Epithelial cell of proximal tubule (primary cell): ENCODE data around the gene BHLHA15. TPM values are rescaled to one million over a fixed set of nuclear protein-coding genes. Genes with fewer than 3 reads are reported as not detected.
"Not testable (repeated sequence)": the region's sequence is repeated elsewhere in the genome, so short reads cannot be mapped to it uniquely, and the experiment has no call there.

ENCODE experiments used
- DNase-seq: peaks from one replicate; pipeline ENCODE4 v3.0.0-alpha.2; 2011; ENCODE audit warnings: low read depth
- H3K4me3 ChIP-seq: 2 replicates; pipeline ENCODE4 v1.5.1; 2011; ENCODE audit warnings: low read depth, mild to moderate bottlenecking, low read length
- total RNA-seq: library from RNA; depleted of rRNA; stranded (reverse); fragments of >200 nt; gene quantifications from 2 replicates; pipeline ENCODE4 v1.2.3, GENCODE V29; 2015
- TF ChIP-seq, protein P1 (sequence below): conservative IDR thresholded peaks from 2 replicates; pipeline ENCODE4 v1.5.1; 2012; ENCODE audit warnings: low read depth, mild to moderate bottlenecking, low read length

The BHLHA15 gene
- total RNA-seq, 1 donor from 2014 or later: 1.8 TPM

DNA sequence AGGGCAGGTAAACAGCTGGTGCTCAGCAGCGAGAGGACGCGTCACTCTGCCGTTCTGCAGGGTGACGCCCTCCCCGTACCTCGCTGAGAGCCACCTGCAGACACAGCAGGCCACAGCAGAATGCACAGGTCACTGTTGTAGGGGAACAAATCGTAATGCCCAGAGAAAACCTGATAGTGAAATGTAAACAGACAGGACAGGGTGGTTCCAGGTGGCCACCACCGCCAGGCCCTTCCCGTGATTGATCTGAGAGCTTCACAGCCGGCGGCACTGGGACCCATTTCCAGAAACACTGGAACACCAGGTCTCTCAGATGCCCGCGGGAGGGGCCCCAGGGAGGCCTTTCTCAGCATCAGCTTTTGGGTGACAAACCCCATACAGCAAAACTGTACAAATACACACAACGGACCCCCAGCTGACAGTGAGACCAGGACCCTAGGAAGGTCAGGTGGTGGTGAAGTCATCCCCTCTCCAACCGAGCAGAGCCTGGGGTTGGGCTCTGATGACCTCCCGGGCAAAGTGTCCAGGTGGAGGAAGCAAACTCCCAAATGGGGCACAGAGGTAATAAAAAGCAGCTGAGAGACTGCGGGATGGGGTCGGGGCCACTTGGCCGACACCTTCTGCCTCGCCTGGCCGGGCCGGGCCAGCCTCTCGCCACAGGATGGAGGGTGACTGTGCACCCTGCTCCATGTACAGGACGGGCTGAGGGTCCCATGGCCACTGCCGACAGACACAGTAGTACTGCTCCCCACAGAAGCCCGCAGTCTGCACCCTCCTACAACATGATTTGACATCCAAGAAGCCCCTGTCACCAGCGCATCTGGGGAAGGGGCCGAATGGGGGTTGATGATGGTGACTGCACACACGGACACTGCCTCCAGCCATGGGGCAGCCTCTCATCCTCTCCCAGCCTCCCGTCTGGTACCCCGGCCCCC lies 4.6 kb downstream of the BHLHA15 start:
- DNase-seq: no peak
- no peak overlapping the region for H3K4me3 ChIP-seq
- TF ChIP-seq, protein P1, sequence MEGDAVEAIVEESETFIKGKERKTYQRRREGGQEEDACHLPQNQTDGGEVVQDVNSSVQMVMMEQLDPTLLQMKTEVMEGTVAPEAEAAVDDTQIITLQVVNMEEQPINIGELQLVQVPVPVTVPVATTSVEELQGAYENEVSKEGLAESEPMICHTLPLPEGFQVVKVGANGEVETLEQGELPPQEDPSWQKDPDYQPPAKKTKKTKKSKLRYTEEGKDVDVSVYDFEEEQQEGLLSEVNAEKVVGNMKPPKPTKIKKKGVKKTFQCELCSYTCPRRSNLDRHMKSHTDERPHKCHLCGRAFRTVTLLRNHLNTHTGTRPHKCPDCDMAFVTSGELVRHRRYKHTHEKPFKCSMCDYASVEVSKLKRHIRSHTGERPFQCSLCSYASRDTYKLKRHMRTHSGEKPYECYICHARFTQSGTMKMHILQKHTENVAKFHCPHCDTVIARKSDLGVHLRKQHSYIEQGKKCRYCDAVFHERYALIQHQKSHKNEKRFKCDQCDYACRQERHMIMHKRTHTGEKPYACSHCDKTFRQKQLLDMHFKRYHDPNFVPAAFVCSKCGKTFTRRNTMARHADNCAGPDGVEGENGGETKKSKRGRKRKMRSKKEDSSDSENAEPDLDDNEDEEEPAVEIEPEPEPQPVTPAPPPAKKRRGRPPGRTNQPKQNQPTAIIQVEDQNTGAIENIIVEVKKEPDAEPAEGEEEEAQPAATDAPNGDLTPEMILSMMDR: no peak

- TF ChIP-seq, protein P1: no peak
- no peak for DNase-seq
Observed at GRCh38 chr7:98216941-98217622, 5.8 kb downstream of the BHLHA15 start.

DNA sequence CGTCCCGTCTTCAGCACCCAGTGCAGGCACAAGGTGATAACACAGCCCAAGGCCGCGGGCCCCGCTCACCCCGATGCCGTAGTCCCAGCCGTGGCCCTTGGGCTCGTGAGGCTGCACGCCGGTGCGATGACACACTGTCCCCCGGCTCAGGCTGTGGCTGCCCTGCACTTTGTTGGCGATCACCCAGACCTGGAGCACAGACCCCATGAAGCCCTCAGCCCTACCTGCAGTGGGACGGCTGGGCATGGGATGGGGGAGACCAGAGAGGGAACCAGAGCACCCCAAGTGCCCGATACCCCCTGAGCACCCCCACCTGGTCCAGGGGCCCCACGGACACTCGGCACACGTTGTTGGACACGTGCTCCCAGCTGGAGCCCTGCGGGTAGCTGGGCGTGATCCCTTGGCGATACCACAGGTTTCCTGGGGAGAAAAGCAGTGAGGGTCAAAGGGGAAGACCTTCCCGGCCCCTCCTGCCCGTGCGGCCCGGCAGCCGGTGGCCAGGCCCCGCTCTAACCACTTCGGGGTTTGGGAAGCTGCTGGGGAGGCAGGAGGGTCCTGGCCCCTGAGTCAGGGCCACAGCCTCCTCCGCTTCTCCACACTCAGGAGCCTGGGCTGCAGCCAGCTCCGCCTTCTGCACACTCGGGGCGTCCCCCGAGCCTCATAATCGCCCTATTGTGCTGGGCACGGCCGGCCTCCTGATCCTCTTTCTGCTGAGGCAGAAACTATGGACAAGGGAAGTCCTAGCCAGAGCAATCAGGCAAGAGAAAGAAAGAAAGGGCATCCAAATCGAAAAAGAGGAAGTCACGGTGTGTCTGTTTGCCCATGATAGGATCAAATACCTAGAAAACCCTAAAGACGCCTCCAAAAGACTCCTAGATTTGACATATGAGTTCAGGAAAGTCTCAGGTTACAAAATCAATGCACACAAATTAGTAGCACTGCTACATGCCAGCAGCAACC lies 6.7 kb downstream of the BHLHA15 start:
- H3K4me3 ChIP-seq: no peak overlapping the region
- DNase-seq: no peak
- TF ChIP-seq, protein P1: no peak

More at GRCh38 chr7:98216941-98217622, 5.8 kb downstream of the BHLHA15 start:
- no peak overlapping the region for H3K4me3 ChIP-seq

DNA sequence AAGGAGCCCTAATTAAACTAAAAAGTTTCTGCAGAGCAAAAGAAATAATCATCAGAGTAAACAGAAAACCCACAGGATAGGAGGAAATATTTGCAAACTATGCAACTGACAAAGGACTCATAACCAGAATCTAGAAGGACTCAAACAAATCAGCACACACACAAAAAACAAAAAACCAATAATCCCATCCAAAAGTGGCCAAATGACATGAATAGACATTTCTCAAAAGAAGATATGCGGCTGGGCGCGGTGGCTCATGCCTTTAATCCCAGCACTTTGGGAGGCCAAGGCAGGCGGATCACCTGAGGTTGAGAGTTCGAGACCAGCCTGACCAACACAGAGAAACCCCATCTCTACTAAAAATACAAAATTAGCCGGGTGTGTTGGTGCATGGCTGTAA lies 8.1 kb downstream of the BHLHA15 start:
- not testable (repeated sequence) for DNase-seq, H3K4me3 ChIP-seq

- TF ChIP-seq, protein P1: no peak
- DNase-seq: no peak
- no peak overlapping the region for H3K4me3 ChIP-seq
Observed at GRCh38 chr7:98221611-98222532, 10.6 kb downstream of the BHLHA15 start.

- TF ChIP-seq, protein P1: no peak
- H3K4me3 ChIP-seq: no peak overlapping the region
- DNase-seq: no peak
Observed at GRCh38 chr7:98222533-98223195, 11.4 kb downstream of the BHLHA15 start.
